DND-41 (cell line): ENCODE measurements around the gene MAP3K7CL.

Experiments
- ATAC-seq: fragments of 200-7000 bp; cut with Tn5 transposase; 3 replicates; pipeline ENCODE4 v1.9.1; 2021; ENCODE audit warnings: low read depth; ENCODE audit not compliant: insufficient read depth
- DNase-seq: peaks from one replicate; pipeline ENCODE4 v3.0.0-alpha.2; 2020
- H2AFZ ChIP-seq: 2 replicates; pipeline ENCODE4 v1.6.0; 2012; ENCODE audit warnings: low read depth, low read length
- H3K27ac ChIP-seq: 2 replicates; pipeline ENCODE4 v1.5.1; 2012; ENCODE audit warnings: low read length, inconsistent platforms
- H3K27me3 ChIP-seq: fragments of 200-600 bp; sonication (generic); 2 replicates; pipeline ENCODE4 v1.6.0; 2012; ENCODE audit warnings: low read length, mild to moderate bottlenecking, inconsistent platforms; ENCODE audit not compliant: insufficient read depth, poor library complexity
- H3K36me3 ChIP-seq: 2 replicates; pipeline ENCODE4 v1.5.1; 2012; ENCODE audit warnings: low read length, inconsistent platforms; ENCODE audit not compliant: insufficient read depth
- H3K4me1 ChIP-seq: 2 replicates; pipeline ENCODE4 v1.5.1; 2012; ENCODE audit warnings: mild to moderate bottlenecking, low read length; ENCODE audit not compliant: insufficient read depth
- H3K4me2 ChIP-seq: 2 replicates; pipeline ENCODE4 v1.6.0; 2012; ENCODE audit warnings: mild to moderate bottlenecking, moderate library complexity, low read length, inconsistent platforms; ENCODE audit not compliant: insufficient read depth
- H3K4me3 ChIP-seq, 2 experiments: fragments of 200-600 bp in 1 of 2; shearing (Covaris generic) in 1 of 2; 2 replicates each; pipeline ENCODE4 v1.5.1; 2012 to 2016; ENCODE audit warnings: inconsistent platforms in 2 of 2, low read length in 2 of 2, mild to moderate bottlenecking in 2 of 2, low read depth in 1 of 2, moderate library complexity in 1 of 2
- H3K79me2 ChIP-seq: 2 replicates; pipeline ENCODE4 v1.6.0; 2012; ENCODE audit warnings: low read length, inconsistent platforms; ENCODE audit not compliant: insufficient read depth
- H3K9ac ChIP-seq: 2 replicates; pipeline ENCODE4 v1.6.0; 2012; ENCODE audit warnings: low read depth, mild to moderate bottlenecking, inconsistent platforms, low read length, moderate library complexity
- H3K9me3 ChIP-seq: 2 replicates; pipeline ENCODE4 v1.5.1; 2012; ENCODE audit warnings: low read length, moderate library complexity, mild to moderate bottlenecking, inconsistent platforms; ENCODE audit not compliant: insufficient read depth, severe bottlenecking
- H4K20me1 ChIP-seq: 2 replicates; pipeline ENCODE4 v1.6.0; 2012; ENCODE audit warnings: low read length; ENCODE audit not compliant: insufficient read depth
- EZH2 ChIP-seq: IDR thresholded peaks from 3 replicates; pipeline ENCODE4 v1.6.1; 2012; ENCODE audit warnings: borderline replicate concordance, low read depth, mild to moderate bottlenecking, moderate library complexity, low read length, inconsistent platforms; ENCODE audit not compliant: severe bottlenecking
- TF ChIP-seq, protein P1 (sequence below): IDR thresholded peaks from 2 replicates; pipeline ENCODE4 v1.5.1; 2012; ENCODE audit warnings: borderline replicate concordance, low read length, moderate library complexity, mild to moderate bottlenecking; ENCODE audit not compliant: poor library complexity, severe bottlenecking; ENCODE audit errors: extremely low read depth

MAP3K7CL gene

DNA sequence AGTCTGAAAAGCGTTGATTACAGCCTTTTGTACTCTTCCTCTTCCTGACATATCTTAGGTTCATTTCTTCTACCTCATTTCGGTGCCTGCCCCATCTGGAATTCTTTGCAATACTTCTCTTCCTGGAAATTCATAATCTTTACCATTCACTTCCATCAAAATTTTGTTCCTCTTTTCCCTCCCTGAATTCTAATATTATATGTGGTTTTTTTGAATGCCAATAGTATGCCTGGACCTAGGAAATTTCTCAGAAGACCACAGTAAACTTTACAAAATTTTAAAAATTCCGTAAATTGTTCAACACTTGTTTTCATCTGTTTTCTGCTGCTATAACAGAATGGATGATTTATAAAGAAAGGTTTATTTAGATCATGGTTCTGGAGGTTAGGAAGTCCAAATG, 76.8 kb downstream of the MAP3K7CL start:
- no peak overlapping the region for H3K4me2 ChIP-seq

DNA sequence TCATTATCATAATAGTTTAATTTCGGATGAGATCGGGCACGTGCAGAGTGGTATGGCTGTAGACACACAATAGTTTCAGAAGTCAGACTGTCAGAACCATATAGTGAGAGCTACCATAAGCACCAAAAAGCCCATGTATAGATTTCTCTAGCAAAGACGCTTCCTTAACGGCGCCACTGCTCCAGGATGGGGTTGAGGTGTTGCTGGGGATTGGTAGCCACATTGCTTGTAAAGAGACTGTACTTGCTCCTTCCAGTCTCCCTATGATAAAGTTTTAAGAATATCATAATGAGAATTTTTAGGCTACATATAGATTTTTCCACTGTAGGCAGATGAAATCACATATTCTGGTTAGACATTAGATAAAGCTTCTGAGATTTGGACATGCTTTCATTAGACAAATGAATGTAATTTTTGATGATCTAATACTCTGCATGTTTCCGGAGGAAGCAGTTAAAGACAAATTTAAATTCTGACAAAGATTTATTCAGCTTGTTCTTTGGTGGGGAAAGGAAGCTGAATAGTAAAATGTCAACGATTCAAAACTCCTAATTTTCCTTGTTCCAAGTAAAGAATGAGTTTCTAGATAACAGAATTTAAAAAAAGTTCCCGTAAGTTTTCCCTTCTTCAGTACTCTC, 77.7 kb downstream of the MAP3K7CL start:
- ATAC-seq (no peak), DNase-seq (no peak)
- no peak overlapping the region for H2AFZ ChIP-seq
- H3K9me3 ChIP-seq: no peaks in the 10 kb centered on the region
- H3K36me3 ChIP-seq: no peaks in the 10 kb centered on the region
- H3K27ac ChIP-seq: no peak overlapping the region
- H4K20me1 ChIP-seq: no peaks in the 10 kb centered on the region
- H3K27me3 ChIP-seq: no peaks in the 10 kb centered on the region
- no peak overlapping the region for H3K9ac ChIP-seq
- H3K4me3 ChIP-seq: no peak overlapping the region
- TF ChIP-seq, protein P1, sequence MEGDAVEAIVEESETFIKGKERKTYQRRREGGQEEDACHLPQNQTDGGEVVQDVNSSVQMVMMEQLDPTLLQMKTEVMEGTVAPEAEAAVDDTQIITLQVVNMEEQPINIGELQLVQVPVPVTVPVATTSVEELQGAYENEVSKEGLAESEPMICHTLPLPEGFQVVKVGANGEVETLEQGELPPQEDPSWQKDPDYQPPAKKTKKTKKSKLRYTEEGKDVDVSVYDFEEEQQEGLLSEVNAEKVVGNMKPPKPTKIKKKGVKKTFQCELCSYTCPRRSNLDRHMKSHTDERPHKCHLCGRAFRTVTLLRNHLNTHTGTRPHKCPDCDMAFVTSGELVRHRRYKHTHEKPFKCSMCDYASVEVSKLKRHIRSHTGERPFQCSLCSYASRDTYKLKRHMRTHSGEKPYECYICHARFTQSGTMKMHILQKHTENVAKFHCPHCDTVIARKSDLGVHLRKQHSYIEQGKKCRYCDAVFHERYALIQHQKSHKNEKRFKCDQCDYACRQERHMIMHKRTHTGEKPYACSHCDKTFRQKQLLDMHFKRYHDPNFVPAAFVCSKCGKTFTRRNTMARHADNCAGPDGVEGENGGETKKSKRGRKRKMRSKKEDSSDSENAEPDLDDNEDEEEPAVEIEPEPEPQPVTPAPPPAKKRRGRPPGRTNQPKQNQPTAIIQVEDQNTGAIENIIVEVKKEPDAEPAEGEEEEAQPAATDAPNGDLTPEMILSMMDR: no peak
- no peak for TF ChIP-seq EZH2
- no peak overlapping the region for H3K4me2 ChIP-seq
- H3K79me2 ChIP-seq: no peaks in the 10 kb centered on the region
- no peaks in the 10 kb centered on the region for H3K4me1 ChIP-seq

More for the DNA sequence above, 76.8 kb downstream of the MAP3K7CL start:
- TF ChIP-seq EZH2: no peak
- no peak overlapping the region for H3K4me3 ChIP-seq
- H2AFZ ChIP-seq: no peak overlapping the region
- no peak overlapping the region for H3K27ac ChIP-seq
- no peak overlapping the region for H3K9ac ChIP-seq
- no peaks in the 10 kb centered on the region for H4K20me1 ChIP-seq
- no peaks in the 10 kb centered on the region for H3K9me3 ChIP-seq
- DNase-seq (no peak), ATAC-seq (no peak)
- H3K27me3 ChIP-seq: no peaks in the 10 kb centered on the region
- no peaks in the 10 kb centered on the region for H3K79me2 ChIP-seq
- no peaks in the 10 kb centered on the region for H3K4me1 ChIP-seq
- no peaks in the 10 kb centered on the region for H3K36me3 ChIP-seq

DNA sequence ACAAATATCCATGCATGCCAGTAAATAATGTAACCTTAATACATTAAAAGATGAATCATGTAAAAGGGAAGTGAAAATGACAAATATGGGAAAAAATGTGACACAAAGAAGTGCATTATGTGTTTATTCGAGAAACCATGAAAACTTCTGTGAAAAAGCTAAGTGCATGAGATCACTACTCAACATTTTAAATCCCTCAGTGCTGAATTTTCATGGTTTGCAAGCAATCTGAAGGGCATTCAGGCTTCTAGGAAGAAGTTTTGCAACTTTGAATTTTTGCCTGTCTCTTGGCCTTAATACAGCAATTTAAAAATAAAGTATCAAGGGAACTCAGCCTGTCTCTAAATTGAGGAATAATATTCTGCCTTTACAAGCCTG, 78.2 kb downstream of the MAP3K7CL start:
- H3K4me2 ChIP-seq: no peak overlapping the region

DNA sequence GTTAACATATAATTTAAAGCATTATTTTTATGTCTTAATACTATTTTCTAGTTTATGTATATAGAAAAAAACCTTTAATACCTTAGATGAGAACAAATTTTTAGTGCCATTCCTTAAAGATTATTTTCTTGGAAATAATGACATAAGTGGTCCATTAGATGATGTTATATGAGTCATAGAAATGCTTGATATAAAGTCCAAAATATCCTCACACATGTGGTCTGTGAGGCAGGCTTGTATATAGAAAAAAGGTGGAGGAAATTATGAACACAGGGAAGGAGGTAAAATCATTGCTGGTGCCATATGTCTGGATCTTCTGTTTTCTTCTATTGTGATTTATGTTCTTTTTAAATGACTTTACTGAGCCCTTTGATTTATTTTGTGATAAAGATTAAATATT, 79.3 kb downstream of the MAP3K7CL start:
- no peaks in the 10 kb centered on the region for H3K4me1 ChIP-seq
- TF ChIP-seq, protein P1: no peak
- TF ChIP-seq EZH2: no peak
- no peaks in the 10 kb centered on the region for H3K79me2 ChIP-seq
- no peak overlapping the region for H2AFZ ChIP-seq
- H3K4me2 ChIP-seq: no peak overlapping the region
- no peak for DNase-seq
- no peaks in the 10 kb centered on the region for H4K20me1 ChIP-seq
- ATAC-seq: no peak
- no peak overlapping the region for H3K9ac ChIP-seq
- H3K27ac ChIP-seq: no peak overlapping the region
- no peaks in the 10 kb centered on the region for H3K9me3 ChIP-seq
- H3K27me3 ChIP-seq: no peaks in the 10 kb centered on the region
- no peaks in the 10 kb centered on the region for H3K36me3 ChIP-seq
- no peak overlapping the region for H3K4me3 ChIP-seq

More for the DNA sequence above, 78.2 kb downstream of the MAP3K7CL start:
- ATAC-seq (no peak), DNase-seq (no peak)
- H2AFZ ChIP-seq: no peak overlapping the region
- H3K36me3 ChIP-seq: no peaks in the 10 kb centered on the region
- no peaks in the 10 kb centered on the region for H3K79me2 ChIP-seq
- H3K9ac ChIP-seq: no peak overlapping the region
- no peaks in the 10 kb centered on the region for H3K27me3 ChIP-seq
- TF ChIP-seq EZH2: no peak
- TF ChIP-seq, protein P1: no peak
- H3K27ac ChIP-seq: no peak overlapping the region
- H4K20me1 ChIP-seq: no peaks in the 10 kb centered on the region
- no peak overlapping the region for H3K4me3 ChIP-seq
- H3K9me3 ChIP-seq: no peaks in the 10 kb centered on the region
- H3K4me1 ChIP-seq: no peaks in the 10 kb centered on the region
